Endothelial cell (in vitro differentiated cells): ENCODE results near the gene ABCC5. TPM values are rescaled to one million over a fixed set of nuclear protein-coding genes. Genes with fewer than 3 reads are reported as not detected.

Experiments used
- DNase-seq: peaks from one replicate; pipeline ENCODE4 v3.0.0; 2021; ENCODE audit warnings: low spot score
- H3K27ac Mint-ChIP-seq: one replicate; pipeline ENCODE4 v1.8.0; 2021; ENCODE audit warnings: mixed read lengths, inconsistent platforms; ENCODE audit not compliant: unreplicated experiment
- H3K27me3 Mint-ChIP-seq: one replicate; pipeline ENCODE4 v1.8.0; 2021; ENCODE audit warnings: mild to moderate bottlenecking, moderate library complexity, mixed read lengths, inconsistent platforms; ENCODE audit not compliant: unreplicated experiment
- H3K36me3 Mint-ChIP-seq: one replicate; pipeline ENCODE4 v1.8.0; 2021; ENCODE audit warnings: mild to moderate bottlenecking, low read depth, mixed read lengths, inconsistent platforms; ENCODE audit not compliant: unreplicated experiment
- H3K4me1 Mint-ChIP-seq: one replicate; pipeline ENCODE4 v1.8.0; 2021; ENCODE audit warnings: mild to moderate bottlenecking, mixed read lengths, inconsistent platforms; ENCODE audit not compliant: unreplicated experiment
- H3K4me3 Mint-ChIP-seq: one replicate; pipeline ENCODE4 v1.8.0; 2021; ENCODE audit warnings: mild to moderate bottlenecking, mixed read lengths, inconsistent platforms; ENCODE audit not compliant: unreplicated experiment
- H3K9me3 Mint-ChIP-seq: one replicate; pipeline ENCODE4 v1.8.0; 2021; ENCODE audit warnings: mixed read lengths, inconsistent platforms; ENCODE audit not compliant: unreplicated experiment
- total RNA-seq: library from RNA; stranded (reverse); fragmentation: NEBNext Ultra II Directional; extraction: Animal tissue kit (Norgen Biotek cat#: 25700); gene quantifications from one replicate; pipeline ENCODE4 v1.2.1, GENCODE V29; 2021; ENCODE audit not compliant: unreplicated experiment
- TF ChIP-seq, protein P1 (sequence below): fragments of 200-600 bp; sonication (generic); IDR thresholded peaks from one replicate; pipeline ENCODE4 v1.5.0; 2021; ENCODE audit warnings: antibody characterized with exemption; ENCODE audit not compliant: unreplicated experiment

The ABCC5 gene
- total RNA-seq, 1 donor from 2014 or later = 45.9 TPM

DNA sequence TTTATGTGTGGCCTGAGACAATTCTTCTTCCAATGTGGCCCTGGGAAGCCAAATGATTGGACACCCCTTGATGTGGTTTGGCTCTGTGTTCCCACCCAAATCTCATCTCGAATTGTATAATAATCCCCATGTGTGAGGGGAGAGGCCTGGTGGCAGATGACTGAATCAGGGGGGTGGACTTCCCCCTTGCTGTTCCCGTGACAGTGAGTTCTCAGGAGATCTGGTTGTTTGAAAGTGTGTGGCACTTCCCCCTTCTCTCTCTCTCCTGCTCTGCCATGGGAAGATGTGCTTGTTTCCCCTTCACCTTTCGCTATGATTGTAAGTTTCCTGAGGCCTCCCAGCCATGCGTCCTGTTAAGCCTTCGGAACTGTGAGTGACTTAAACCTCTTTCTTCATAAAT lies 72.9 kb downstream of the ABCC5 start:
- peak overlapping the region; percentile 56 for H3K4me3 Mint-ChIP-seq
- TF ChIP-seq, protein P1, sequence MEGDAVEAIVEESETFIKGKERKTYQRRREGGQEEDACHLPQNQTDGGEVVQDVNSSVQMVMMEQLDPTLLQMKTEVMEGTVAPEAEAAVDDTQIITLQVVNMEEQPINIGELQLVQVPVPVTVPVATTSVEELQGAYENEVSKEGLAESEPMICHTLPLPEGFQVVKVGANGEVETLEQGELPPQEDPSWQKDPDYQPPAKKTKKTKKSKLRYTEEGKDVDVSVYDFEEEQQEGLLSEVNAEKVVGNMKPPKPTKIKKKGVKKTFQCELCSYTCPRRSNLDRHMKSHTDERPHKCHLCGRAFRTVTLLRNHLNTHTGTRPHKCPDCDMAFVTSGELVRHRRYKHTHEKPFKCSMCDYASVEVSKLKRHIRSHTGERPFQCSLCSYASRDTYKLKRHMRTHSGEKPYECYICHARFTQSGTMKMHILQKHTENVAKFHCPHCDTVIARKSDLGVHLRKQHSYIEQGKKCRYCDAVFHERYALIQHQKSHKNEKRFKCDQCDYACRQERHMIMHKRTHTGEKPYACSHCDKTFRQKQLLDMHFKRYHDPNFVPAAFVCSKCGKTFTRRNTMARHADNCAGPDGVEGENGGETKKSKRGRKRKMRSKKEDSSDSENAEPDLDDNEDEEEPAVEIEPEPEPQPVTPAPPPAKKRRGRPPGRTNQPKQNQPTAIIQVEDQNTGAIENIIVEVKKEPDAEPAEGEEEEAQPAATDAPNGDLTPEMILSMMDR = no peak
- H3K27ac Mint-ChIP-seq = no peak overlapping the region
- H3K9me3 Mint-ChIP-seq = no peaks in the 10 kb centered on the region
- DNase-seq = no peak
- peaks cover 34% of the 10 kb centered on the region for H3K36me3 Mint-ChIP-seq
- H3K27me3 Mint-ChIP-seq = peaks cover 2% of the 10 kb centered on the region
- H3K4me1 Mint-ChIP-seq = peaks cover 25% of the 10 kb centered on the region

DNA sequence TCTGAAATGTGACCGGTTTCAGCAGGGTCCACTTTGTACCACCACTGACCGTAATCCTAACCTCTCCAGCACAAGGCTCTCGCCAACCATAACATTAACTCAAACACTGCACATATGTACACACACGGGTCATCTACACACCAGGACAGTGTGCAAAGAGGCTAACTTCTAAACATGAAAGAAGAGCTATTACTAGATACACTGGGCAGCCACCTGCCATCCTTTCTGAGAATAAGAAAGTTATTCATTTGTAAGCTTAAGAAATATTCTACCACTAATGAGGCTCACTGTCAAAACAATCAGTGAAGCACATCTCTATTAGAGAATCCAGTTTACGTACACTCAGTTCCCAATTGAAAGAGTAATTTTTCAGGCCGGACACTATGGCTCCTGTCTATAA lies 73.9 kb downstream of the ABCC5 start:
- DNase-seq = no peak
- no peak overlapping the region for H3K27ac Mint-ChIP-seq
- H3K4me1 Mint-ChIP-seq = peaks cover 26% of the 10 kb centered on the region
- peaks cover 34% of the 10 kb centered on the region for H3K36me3 Mint-ChIP-seq
- H3K4me3 Mint-ChIP-seq = no peak overlapping the region
- TF ChIP-seq, protein P1 = no peak
- H3K9me3 Mint-ChIP-seq = no peaks in the 10 kb centered on the region
- peaks cover 2% of the 10 kb centered on the region for H3K27me3 Mint-ChIP-seq

DNA sequence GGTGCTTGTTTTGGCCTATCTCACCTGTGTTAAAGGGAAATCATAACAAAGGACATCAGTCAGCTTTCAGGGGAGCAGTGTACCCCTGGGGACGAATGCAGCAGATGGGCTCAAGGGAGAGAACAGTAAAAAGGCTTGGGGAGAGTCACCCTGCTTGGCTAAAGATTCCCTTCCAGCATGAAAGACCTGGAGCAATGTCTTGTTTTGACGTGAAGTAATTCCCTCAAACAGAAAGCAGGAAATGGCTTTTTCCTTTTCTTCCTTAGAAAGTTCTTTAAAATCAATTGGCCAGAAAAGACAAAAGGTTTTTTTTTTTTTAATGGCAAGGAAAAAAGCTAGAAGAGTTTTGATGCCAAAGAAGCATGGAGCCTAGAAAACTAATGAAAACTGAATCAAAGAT lies 76.5 kb downstream of the ABCC5 start:
- H3K27me3 Mint-ChIP-seq = peaks cover 4% of the 10 kb centered on the region
- peak overlapping the region; percentile 23 for H3K4me3 Mint-ChIP-seq
- H3K9me3 Mint-ChIP-seq = no peaks in the 10 kb centered on the region
- peak overlapping the region; percentile 98 for H3K27ac Mint-ChIP-seq
- no peak for DNase-seq
- H3K4me1 Mint-ChIP-seq = peaks cover 26% of the 10 kb centered on the region
- peaks cover 29% of the 10 kb centered on the region for H3K36me3 Mint-ChIP-seq
- TF ChIP-seq, protein P1 = no peak

DNA sequence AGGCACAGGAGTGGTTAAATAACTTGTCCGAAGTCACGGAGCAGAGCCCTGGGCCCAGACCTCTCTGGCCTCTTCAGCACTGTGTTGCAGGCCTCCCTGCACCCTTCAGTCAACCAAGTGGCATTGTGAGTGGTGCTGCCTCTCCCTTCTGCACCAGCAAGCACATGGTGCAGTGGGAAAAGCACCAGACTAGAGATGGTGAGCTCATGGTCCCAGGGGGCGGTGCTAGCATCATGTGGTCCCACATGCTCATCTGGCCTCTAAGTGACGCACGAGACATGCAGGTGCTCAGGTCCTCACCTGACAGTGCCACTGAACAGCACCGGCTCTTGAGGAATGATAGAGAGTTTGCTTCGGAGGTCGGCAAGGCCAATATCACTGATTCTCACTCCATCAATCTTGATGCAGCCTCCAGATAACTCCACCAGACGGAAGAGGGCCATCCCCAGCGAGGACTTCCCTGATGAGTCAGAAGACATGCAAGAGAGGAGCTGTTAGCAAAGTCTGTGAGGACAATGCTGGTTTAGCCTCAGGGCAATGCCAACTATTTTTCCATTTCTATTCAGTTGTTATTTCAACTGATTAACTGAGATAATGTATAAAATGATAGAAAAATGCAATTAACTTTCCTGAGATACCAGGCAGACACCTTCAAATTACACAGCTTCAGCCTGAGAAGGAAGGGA lies 79.9 kb downstream of the ABCC5 start:
- H3K36me3 Mint-ChIP-seq = peaks cover 10% of the 10 kb centered on the region
- no peak overlapping the region for H3K4me3 Mint-ChIP-seq

DNA sequence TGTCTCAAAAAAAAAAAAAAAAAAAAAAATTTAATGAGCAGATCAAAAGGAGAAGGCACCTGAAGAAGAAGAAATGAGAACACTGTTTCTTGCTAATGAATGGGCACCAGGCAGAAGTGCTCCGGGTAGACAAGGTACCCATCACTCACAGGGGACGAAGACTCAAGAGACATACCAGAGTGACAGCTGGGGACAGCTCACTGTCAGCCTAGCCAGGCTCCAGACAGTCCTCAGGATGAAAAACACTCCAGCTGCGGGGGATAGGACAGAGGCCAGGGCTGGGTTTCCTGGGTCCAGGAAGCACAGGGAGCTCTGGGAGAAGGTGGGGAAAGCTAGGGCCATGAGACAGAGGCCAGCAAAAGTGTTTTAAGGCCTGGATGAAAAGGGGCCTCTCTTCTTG lies 84.5 kb downstream of the ABCC5 start:
- no peaks in the 10 kb centered on the region for H3K9me3 Mint-ChIP-seq
- peaks cover 2% of the 10 kb centered on the region for H3K27me3 Mint-ChIP-seq
- no peak overlapping the region for H3K27ac Mint-ChIP-seq
- TF ChIP-seq, protein P1 = no peak
- no peak overlapping the region for H3K4me3 Mint-ChIP-seq
- no peak for DNase-seq
- peaks cover 2% of the 10 kb centered on the region for H3K4me1 Mint-ChIP-seq
- peaks cover 17% of the 10 kb centered on the region for H3K36me3 Mint-ChIP-seq

More for the DNA sequence above, 79.9 kb downstream of the ABCC5 start:
- Mint-ChIP-seq H3K27ac (no peak overlapping the region), H3K9me3 (no peaks in the 10 kb centered on the region), H3K27me3 (peaks cover 2% of the 10 kb centered on the region), H3K4me1 (peaks cover 19% of the 10 kb centered on the region)
- TF ChIP-seq, protein P1 = no peak
- no peak for DNase-seq
